GM18870 (cell line): ENCODE results near the gene RHOBTB1.

Experiments used
- ATAC-seq: cut with Tn5 transposase; IDR thresholded peaks from one replicate; pipeline ENCODE4 v1.9.1; 2021; ENCODE audit warnings: moderate library complexity; ENCODE audit not compliant: unreplicated experiment

Gene RHOBTB1

GRCh38 chr10:60825520-60825919, 118.5 kb downstream of the RHOBTB1 start:
- no peak for ATAC-seq

- no peak for ATAC-seq
These were observed 120.7 kb downstream of the RHOBTB1 start for GRCh38 chr10:60823324-60823723.

- ATAC-seq: no peak
These were observed 121.2 kb downstream of the RHOBTB1 start for GRCh38 chr10:60822809-60823208.

- no peak for ATAC-seq
These were observed 122.3 kb downstream of the RHOBTB1 start for GRCh38 chr10:60821656-60822055.

- peak; percentile 64 for ATAC-seq
These were observed 123.8 kb downstream of the RHOBTB1 start for GRCh38 chr10:60820093-60820754.
